Endodermal cell (in vitro differentiated cells): ENCODE measurements around the gene TMEM18. TPM values are rescaled to one million over a fixed set of nuclear protein-coding genes. Genes with fewer than 3 reads are reported as not detected.

ENCODE experiments used
- DNase-seq: peaks from one replicate; pipeline ENCODE4 v3.0.0-alpha.2; 2017
- H3K27ac ChIP-seq: 2 replicates; pipeline ENCODE4 v1.5.1; 2013; ENCODE audit warnings: mild to moderate bottlenecking, low read depth, low read length, moderate library complexity
- H3K27me3 ChIP-seq: 2 replicates; pipeline ENCODE4 v1.6.1; 2013; ENCODE audit warnings: mild to moderate bottlenecking, low read length, moderate library complexity; ENCODE audit not compliant: insufficient read depth, control insufficient read depth, poor library complexity, severe bottlenecking
- H3K36me3 ChIP-seq: 2 replicates; pipeline ENCODE4 v1.7.0; 2013; ENCODE audit warnings: mild to moderate bottlenecking, low read length, moderate library complexity; ENCODE audit not compliant: control insufficient read depth, insufficient read depth
- H3K4me1 ChIP-seq: one replicate; pipeline ENCODE4 v1.7.0; 2013; ENCODE audit warnings: low read length; ENCODE audit not compliant: control insufficient read depth, insufficient read depth
- H3K4me3 ChIP-seq: 2 replicates; pipeline ENCODE4 v1.5.1; 2013; ENCODE audit warnings: mild to moderate bottlenecking, low read length, moderate library complexity
- H3K9ac ChIP-seq: 2 replicates; pipeline ENCODE4 v1.6.1; 2013; ENCODE audit warnings: mild to moderate bottlenecking, low read length, moderate library complexity; ENCODE audit not compliant: poor library complexity, severe bottlenecking; ENCODE audit errors: extremely low read depth
- H3K9me3 ChIP-seq: 2 replicates; pipeline ENCODE4 v1.6.1; 2013; ENCODE audit warnings: mild to moderate bottlenecking, low read length, moderate library complexity; ENCODE audit not compliant: control insufficient read depth
- H3K27ac Mint-ChIP-seq: 2 replicates; pipeline ENCODE4 v1.8.0; 2020; ENCODE audit warnings: mixed read lengths
- H3K27me3 Mint-ChIP-seq: 2 replicates; pipeline ENCODE4 v1.8.0; 2021; ENCODE audit warnings: mild to moderate bottlenecking, mixed read lengths; ENCODE audit not compliant: insufficient read depth
- H3K36me3 Mint-ChIP-seq: 2 replicates; pipeline ENCODE4 v1.8.0; 2020; ENCODE audit warnings: low read depth, mixed read lengths
- H3K4me1 Mint-ChIP-seq: 2 replicates; pipeline ENCODE4 v1.8.0; 2020; ENCODE audit warnings: mixed read lengths
- H3K4me3 Mint-ChIP-seq: 2 replicates; pipeline ENCODE4 v1.8.0; 2020; ENCODE audit warnings: mild to moderate bottlenecking, moderate library complexity, mixed read lengths
- H3K9me3 Mint-ChIP-seq: 2 replicates; pipeline ENCODE4 v1.8.0; 2020; ENCODE audit warnings: mild to moderate bottlenecking, mixed read lengths
- CTCF ChIP-seq: fragments of 200-600 bp; sonication (generic); conservative IDR thresholded peaks from 2 replicates; pipeline ENCODE4 v1.5.0; 2021; ENCODE audit warnings: antibody characterized with exemption, mild to moderate bottlenecking
- WGBS, 2 experiments: methylation state at CpG; one replicate each; pipeline versions ENCODE4 v1.1.5 to v1.1.7; 2013; ENCODE audit warnings: missing lambda C conversion rate in 2 of 2, mixed read lengths in 1 of 2; ENCODE audit not compliant: insufficient coverage in 1 of 2, insufficient read length in 1 of 2; 5-methylcytosine and 5-hydroxymethylcytosine counted together
- total RNA-seq, 2 donors: library from RNA; stranded (reverse); fragmentation: NEBNext Ultra II Directional in 1 of 2; extraction: Animal tissue kit (Norgen Biotek cat#: 25700) in 1 of 2; gene quantifications; 2 replicates in 1 of 2; 3 replicates in 1 of 2; pipeline ENCODE4 v1.2.1, GENCODE V29; 2021

The TMEM18 gene
- total RNA-seq, 2 donors from 2014 or later: 19.9 to 20.1 TPM

GRCh38 chr2:648476-649424, 28.5 kb downstream of the TMEM18 start:
- Mint-ChIP-seq H3K27ac (no peak overlapping the region), H3K4me1 (no peaks in the 10 kb centered on the region), H3K9me3 (no peaks in the 10 kb centered on the region), H3K4me3 (no peak overlapping the region), H3K27me3 (peaks cover 2% of the 10 kb centered on the region), H3K36me3 (no peaks in the 10 kb centered on the region)
- H3K36me3 ChIP-seq: no peaks in the 10 kb centered on the region
- no peak overlapping the region for H3K27ac ChIP-seq
- no peak for TF ChIP-seq CTCF
- H3K9me3 ChIP-seq: no peaks in the 10 kb centered on the region
- no peak for DNase-seq
- H3K27me3 ChIP-seq: peaks cover 11% of the 10 kb centered on the region
- no peak overlapping the region for H3K4me3 ChIP-seq
- no peak overlapping the region for H3K9ac ChIP-seq
- WGBS, 2 experiments: 80 to 85% methylated on average over 11 to 26 of the region's 26 CpGs
- no peaks in the 10 kb centered on the region for H3K4me1 ChIP-seq

GRCh38 chr2:647691-648231, 29.4 kb downstream of the TMEM18 start:
- Mint-ChIP-seq H3K4me1 (no peaks in the 10 kb centered on the region), H3K9me3 (no peaks in the 10 kb centered on the region), H3K27ac (no peak overlapping the region), H3K27me3 (peaks cover 2% of the 10 kb centered on the region), H3K36me3 (no peaks in the 10 kb centered on the region), H3K4me3 (no peak overlapping the region)
- DNase-seq: no peak
- no peaks in the 10 kb centered on the region for H3K9me3 ChIP-seq
- no peaks in the 10 kb centered on the region for H3K4me1 ChIP-seq
- H3K27ac ChIP-seq: no peak overlapping the region
- H3K9ac ChIP-seq: no peak overlapping the region
- no peaks in the 10 kb centered on the region for H3K36me3 ChIP-seq
- H3K4me3 ChIP-seq: no peak overlapping the region
- peaks cover 11% of the 10 kb centered on the region for H3K27me3 ChIP-seq
- no peak for TF ChIP-seq CTCF
- WGBS, 2 experiments: 92 to 93% methylated on average over 11 to 16 of the region's 16 CpGs

- Mint-ChIP-seq H3K4me1 (no peaks in the 10 kb centered on the region), H3K9me3 (no peaks in the 10 kb centered on the region), H3K36me3 (no peaks in the 10 kb centered on the region), H3K27me3 (peaks cover 2% of the 10 kb centered on the region), H3K4me3 (no peak overlapping the region), H3K27ac (no peak overlapping the region)
- Histone ChIP-seq H3K9ac (no peak overlapping the region), H3K4me3 (no peak overlapping the region), H3K27ac (no peak overlapping the region), H3K9me3 (no peaks in the 10 kb centered on the region), H3K27me3 (peaks cover 11% of the 10 kb centered on the region), H3K4me1 (no peaks in the 10 kb centered on the region), H3K36me3 (no peaks in the 10 kb centered on the region)
- WGBS, 2 experiments: 86 to 92% methylated on average over 6 to 10 of the region's 10 CpGs
- TF ChIP-seq CTCF: no peak
- DNase-seq: no peak
Observed at GRCh38 chr2:647003-647560, 30.1 kb downstream of the TMEM18 start.
